HG02938 (cell line): ENCODE measurements around the gene BNC2.

Source experiments
- ATAC-seq: cut with Tn5 transposase; IDR thresholded peaks from one replicate; pipeline ENCODE4 v1.9.1; 2021; ENCODE audit warnings: mild to moderate bottlenecking, moderate library complexity; ENCODE audit not compliant: unreplicated experiment

BNC2 gene

DNA sequence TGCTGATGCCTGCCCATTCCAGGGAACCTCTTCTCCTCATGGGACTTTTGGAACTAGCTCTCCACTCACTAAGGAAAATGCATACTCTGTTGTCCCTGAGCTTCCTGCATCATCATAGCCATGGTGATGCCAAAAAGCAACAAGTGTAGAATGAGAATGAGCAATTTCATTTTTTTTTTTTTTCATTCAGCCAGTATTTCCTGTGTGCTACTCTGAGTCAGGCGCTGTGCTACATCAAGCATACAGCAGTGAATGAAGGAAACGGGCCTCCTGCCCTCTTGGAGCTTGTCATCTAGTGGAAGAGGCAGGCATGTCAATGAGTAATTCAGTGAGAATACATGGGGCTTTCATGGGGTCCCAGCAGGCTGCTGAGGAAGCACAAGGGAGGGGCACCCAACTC lies 483.1 kb downstream of the BNC2 start:
- no peak for ATAC-seq

DNA sequence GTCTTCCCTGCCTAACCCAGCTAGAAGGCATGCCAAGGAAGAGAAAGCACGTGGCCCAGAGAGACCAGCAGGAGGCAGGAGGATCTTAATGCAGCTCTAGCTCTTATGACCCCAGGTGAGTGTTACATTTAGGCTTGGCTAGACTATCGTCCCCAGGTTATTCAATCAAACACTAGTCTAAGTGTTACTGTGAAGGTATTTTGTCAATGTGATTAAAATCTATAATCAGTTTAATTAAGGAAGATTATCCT lies 483.7 kb downstream of the BNC2 start:
- ATAC-seq: no peak

- ATAC-seq: no peak
Measured at GRCh38 chr9:16386007-16386826, 484.3 kb downstream of the BNC2 start.

- ATAC-seq: no peak
Measured at GRCh38 chr9:16385590-16385989, 484.9 kb downstream of the BNC2 start.

- ATAC-seq: no peak
Measured at GRCh38 chr9:16384993-16385392, 485.5 kb downstream of the BNC2 start.

- no peak for ATAC-seq
Measured at GRCh38 chr9:16377311-16377710, 493.2 kb downstream of the BNC2 start.

GRCh38 chr9:16371306-16371705 lies 499.2 kb downstream of the BNC2 start:
- no peak for ATAC-seq

GRCh38 chr9:16370647-16371046 lies 499.8 kb downstream of the BNC2 start:
- no peak for ATAC-seq

DNA sequence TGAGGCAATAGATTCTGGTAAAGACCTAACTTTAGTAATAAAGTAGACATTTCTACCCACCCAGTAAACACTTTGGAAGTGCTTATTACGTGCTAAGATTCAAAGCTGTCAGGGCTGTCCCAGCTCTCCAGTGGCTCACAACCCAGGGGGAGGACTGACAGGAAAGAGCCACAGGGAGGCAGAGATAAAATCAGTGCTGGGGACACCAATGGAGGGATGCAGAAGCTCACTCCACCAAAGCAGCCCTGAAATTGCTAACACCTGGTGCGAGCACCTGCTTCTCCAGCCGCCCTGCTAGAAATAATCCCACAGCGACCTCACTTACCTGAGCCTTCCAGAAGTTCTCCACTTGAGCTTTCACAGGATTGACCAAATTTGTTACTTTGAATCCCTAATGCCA lies 501.0 kb downstream of the BNC2 start:
- ATAC-seq: no peak

- no peak for ATAC-seq
Measured at GRCh38 chr9:16368237-16369087, 502.0 kb downstream of the BNC2 start.

DNA sequence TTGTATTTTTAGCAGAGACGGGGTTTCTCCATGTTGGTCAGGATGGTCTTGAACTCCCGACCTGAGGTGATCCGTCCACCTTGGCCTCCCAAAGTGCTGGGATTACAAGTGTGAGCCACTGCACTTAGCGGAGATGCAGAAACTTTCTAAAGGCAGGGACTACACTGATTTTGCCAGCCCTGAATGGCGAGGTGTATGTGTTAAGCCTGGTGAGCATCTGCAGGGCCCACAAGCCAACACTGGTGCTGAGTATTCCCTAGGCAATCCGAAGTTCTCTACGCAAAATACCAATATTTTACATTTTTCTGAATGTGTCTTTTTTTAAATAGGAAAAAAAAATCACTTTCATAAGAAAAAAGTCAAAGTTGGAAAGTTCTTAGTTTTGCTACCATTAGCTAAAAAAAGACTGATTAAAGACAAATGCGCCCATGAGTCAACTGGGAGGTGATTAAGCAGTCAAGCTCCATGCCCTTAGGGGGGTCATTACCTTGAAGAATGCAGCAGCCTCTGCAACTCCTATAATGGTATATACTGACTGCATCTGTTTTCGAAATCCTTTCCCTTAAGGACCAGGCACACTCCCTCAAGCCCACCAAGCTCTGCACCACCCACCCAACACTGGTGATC lies 502.8 kb downstream of the BNC2 start:
- no peak for ATAC-seq

GRCh38 chr9:16364347-16364746 lies 506.1 kb downstream of the BNC2 start:
- ATAC-seq: no peak

GRCh38 chr9:16363916-16364315 lies 506.6 kb downstream of the BNC2 start:
- no peak for ATAC-seq

DNA sequence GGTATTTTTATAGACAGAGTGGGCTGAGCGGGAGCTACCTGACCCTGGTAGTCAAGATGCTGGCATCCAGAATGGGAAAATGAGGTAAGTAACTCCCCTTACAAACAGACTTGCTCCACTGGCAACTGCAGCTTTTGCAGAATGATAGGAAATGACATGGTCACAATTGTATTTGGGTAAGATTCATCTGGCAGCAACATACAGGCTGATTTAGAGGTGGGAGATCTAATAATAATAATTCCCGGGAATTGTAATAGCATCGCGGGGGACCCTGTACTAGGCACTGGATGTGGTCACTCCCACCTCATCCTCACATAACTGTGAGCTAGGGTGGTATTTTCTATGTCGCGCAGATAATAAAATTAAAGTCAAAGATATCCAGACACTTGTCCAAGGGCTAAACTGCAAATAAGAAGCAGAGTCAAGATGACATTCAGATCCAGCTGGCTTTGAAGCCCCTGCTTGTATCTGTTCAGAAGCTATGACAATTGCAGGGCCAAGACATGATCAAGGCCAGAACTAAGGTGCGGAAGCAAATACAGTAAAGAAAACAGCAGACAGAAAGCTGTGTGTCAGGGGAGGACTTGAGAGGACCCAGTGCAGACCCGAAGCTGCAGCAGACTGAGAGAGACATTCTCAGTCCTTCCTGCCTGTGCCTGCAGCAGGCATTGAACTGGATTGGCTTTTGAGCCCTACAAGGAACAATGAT lies 507.2 kb downstream of the BNC2 start:
- no peak for ATAC-seq

- no peak for ATAC-seq
Measured at GRCh38 chr9:16361939-16362338, 508.5 kb downstream of the BNC2 start.

GRCh38 chr9:16361118-16361517 lies 509.4 kb downstream of the BNC2 start:
- no peak for ATAC-seq

- ATAC-seq: no peak
Measured at GRCh38 chr9:16360247-16360646, 510.2 kb downstream of the BNC2 start.
